ENCODE measurements around the gene PLB1.

PLB1 gene

GRCh38 chr2:28618221-28619141, 122.6 kb downstream of the PLB1 start:
- H3K4me3 ChIP-seq (replicated peaks in 1 of 2; ENCODE audit: low read depth in 2 of 2, low read length in 2 of 2), result no peak overlapping the region
- DNase-seq (ENCODE audit: low read depth in 2 of 2), result no peak
- no peak for TF ChIP-seq CTCF (IDR thresholded peaks at IDR 0.05; ENCODE audit: low read depth, low read length)

GRCh38 chr2:28619213-28620196, 123.6 kb downstream of the PLB1 start:
- no peak for TF ChIP-seq CTCF (IDR thresholded peaks at IDR 0.05; ENCODE audit: low read depth, low read length)
- H3K4me3 ChIP-seq (replicated peaks in 1 of 2; ENCODE audit: low read depth in 2 of 2, low read length in 2 of 2), result no peak overlapping the region
- DNase-seq (ENCODE audit: low read depth in 2 of 2), result no peak

- no peak overlapping the region for H3K4me3 ChIP-seq (replicated peaks in 1 of 2; ENCODE audit: low read depth in 2 of 2, low read length in 2 of 2)
- no peak for TF ChIP-seq CTCF (IDR thresholded peaks at IDR 0.05; ENCODE audit: low read depth, low read length)
- DNase-seq (ENCODE audit: low read depth in 2 of 2), result no peak
Observed at GRCh38 chr2:28620291-28620793, 124.5 kb downstream of the PLB1 start.

DNA sequence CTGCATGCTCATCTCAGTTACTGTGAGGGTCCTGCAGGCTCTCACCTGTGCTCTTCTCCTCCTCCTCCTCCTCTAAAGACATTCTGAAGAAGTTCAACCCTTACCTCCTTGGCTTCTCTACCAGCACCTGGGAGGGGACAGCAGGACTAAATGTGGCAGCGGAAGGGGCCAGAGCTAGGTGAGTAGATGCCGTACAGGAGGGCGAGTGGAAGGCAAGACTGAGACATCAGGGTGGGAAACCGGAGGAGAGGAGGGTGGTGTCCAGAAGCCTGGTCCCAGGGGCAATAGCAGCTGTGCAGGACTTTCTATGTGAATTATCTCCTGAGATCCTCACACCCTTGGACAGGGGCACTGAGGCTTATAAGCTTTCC, 124.9 kb downstream of the PLB1 start:
- no peak for TF ChIP-seq CTCF (IDR thresholded peaks at IDR 0.05; ENCODE audit: low read depth, low read length)
- no peak overlapping the region for H3K4me3 ChIP-seq (replicated peaks in 1 of 2; ENCODE audit: low read depth in 2 of 2, low read length in 2 of 2)
- DNase-seq (ENCODE audit: low read depth in 2 of 2), result no peak

- no peak overlapping the region for H3K4me3 ChIP-seq (replicated peaks in 1 of 2; ENCODE audit: low read depth in 2 of 2, low read length in 2 of 2)
- peak; percentile 49 for TF ChIP-seq CTCF (IDR thresholded peaks at IDR 0.05; ENCODE audit: low read depth, low read length)
- DNase-seq (ENCODE audit: low read depth in 2 of 2), result peak; percentile 97 to 98
Observed at GRCh38 chr2:28621172-28622100, 125.6 kb downstream of the PLB1 start.

DNA sequence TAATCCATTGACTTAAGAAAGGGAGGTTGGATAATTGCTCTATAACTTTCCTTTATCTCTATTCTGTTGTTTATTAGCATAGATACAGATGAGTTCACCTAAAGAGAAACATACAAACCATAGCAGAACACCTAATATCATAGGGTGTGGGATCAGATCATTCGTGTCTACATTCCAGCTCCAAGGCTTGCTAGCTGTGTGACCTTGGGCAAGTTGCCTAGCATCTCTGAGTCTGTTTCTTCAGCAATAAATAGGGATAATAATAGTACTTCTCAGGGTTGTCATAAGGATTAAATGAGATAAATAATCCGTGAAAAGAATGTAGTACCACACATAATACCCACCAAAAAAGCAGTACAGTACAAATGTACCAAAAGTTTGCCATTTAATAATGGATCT, 126.2 kb downstream of the PLB1 start:
- DNase-seq (ENCODE audit: low read depth in 2 of 2), result no peak
- H3K4me3 ChIP-seq (replicated peaks in 1 of 2; ENCODE audit: low read depth in 2 of 2, low read length in 2 of 2), result no peak overlapping the region
- no peak for TF ChIP-seq CTCF (IDR thresholded peaks at IDR 0.05; ENCODE audit: low read depth, low read length)
